ENCODE results near the gene HECTD4.
A peak's percentile ranks its signal among the peaks of the same experiment; 100 is the strongest.

The HECTD4 gene

DNA sequence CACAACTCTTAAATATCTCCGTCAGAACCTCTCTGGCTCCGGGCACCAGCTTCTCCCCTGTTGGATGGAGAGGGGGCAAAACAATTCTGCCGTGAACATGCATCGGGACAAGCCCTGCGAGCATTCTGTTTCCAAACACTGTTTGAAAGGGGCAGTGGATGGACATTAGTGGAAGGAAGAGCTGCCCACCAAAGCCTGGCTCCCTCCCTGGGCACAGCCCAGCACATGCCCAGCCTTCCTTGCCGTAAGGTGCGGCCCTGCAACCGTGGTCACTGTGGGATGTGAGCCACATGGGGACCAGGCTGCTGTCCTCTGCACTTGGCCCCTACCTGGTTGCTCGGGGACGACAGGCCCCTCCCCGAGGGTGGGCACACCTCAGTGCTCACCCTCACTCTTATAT is 202.9 kb downstream of the HECTD4 start:
- no peak for DNase-seq (ENCODE audit: low read depth)

- DNase-seq (ENCODE audit: low read depth): no peak
Observed at GRCh38 chr12:112178796-112179195, 203.4 kb downstream of the HECTD4 start.

GRCh38 chr12:112176321-112177010 is 205.8 kb downstream of the HECTD4 start:
- no peak for DNase-seq (ENCODE audit: low read depth)

- DNase-seq (ENCODE audit: low read depth): no peak
Observed at GRCh38 chr12:112175361-112176155, 206.7 kb downstream of the HECTD4 start.

GRCh38 chr12:112172556-112173324 is 209.5 kb downstream of the HECTD4 start:
- no peak for DNase-seq (ENCODE audit: low read depth)

GRCh38 chr12:112170971-112171596 is 211.1 kb downstream of the HECTD4 start:
- no peak for DNase-seq (ENCODE audit: low read depth)

GRCh38 chr12:112170376-112170775 is 211.9 kb downstream of the HECTD4 start:
- DNase-seq (ENCODE audit: low read depth): peak; percentile 80

DNA sequence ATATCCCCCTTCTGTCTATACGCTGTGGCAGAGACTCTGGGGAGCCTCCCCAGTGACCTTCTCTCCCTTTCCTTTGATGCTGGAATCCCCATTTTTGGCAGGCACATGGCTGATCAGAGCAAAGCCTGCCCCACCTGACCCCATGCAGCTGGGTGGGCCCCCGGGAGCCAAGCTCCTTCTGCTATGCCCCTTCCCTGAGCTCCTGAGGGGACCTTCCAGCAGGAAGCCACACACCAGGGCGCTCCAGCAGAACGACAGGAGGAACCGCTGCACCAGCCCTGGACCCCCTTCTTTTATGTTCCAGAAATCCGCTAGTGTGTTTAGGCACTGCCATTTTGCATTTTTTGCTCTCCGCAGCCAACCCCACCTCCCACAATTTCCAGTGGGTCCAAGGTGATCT is 212.3 kb downstream of the HECTD4 start:
- no peak for DNase-seq (ENCODE audit: low read depth)

GRCh38 chr12:112169161-112169872 is 212.9 kb downstream of the HECTD4 start:
- no peak for DNase-seq (ENCODE audit: low read depth)

DNA sequence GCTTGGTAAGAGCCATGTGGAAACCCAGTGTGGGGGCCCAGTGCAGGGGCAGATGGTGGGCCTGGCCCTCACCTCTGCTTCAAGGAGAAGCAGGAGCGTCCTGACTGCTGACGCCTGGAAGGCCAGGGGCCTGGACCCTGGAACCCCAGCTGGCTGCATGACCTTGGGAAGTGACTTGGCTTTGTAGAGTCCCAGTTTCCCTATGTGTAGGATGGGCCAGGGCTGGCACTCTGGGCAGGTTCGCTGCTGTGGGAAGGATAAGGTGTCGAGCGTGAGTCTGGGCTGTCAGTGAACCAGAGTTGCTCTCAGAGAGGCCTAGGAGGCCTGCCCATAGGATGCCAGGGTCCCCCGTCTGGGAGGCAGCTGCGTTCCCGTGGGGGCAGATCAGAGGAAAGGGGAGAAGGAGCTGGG is 213.7 kb downstream of the HECTD4 start:
- no peak for DNase-seq (ENCODE audit: low read depth)

DNA sequence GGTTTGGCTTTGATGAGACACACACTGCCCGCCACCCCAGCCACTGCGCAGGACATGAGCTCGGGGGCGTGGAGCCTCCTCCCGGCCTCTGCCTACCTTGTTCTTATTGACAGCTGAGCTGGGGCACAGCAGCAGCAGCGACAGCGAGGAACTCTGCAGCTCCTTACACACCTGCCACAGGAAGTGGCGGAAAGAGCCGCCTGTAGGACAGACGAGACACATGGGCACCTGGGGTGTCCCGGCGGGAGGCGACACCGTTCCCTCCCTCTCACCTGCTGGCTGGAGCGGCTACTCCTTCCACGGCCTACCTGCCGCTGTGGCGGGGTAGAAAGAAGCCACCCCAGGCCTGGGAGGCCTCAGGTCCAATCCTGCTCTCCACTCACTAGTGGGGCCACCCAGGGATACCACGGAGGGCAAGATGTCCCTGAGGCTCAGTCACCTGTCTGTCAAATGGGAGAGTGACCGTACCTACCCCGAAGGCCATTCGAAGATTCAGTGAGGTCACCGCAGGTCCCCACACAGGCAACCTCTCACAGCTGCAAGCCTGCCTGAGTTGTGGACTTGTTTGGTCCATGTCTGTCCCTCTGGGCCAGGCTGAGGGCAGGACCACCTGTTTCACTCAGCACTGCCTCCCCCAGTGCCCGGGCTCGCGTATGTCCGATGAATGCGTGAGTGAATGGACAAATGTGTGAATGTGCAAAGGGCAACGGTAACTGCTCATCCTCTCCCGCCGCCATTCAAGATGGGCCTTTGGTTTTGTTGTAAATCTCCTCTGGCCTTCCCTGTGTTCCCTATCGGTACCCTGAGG is 214.3 kb downstream of the HECTD4 start:
- no peak for DNase-seq (ENCODE audit: low read depth)

DNA sequence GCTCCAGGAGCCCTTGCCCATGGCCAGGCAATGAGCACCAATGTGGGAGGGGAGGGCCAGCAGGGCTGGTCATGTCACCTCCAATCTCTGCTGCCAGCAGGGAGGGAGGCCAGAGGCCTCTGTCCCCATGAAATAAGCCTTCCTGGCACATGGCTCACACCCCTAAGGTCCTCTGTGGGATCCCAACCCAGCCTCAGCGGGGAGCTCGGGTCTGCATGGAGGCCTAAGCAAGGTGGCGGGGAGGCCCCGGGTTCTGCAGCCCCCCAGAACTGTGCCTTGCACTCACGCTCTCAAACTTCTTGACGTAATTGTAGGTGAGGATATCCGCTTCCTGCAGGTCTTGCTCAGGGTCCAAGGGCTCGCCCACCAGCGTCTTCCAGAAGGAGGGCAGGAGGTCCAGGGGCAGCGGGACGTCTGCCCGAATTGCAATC is 215.2 kb downstream of the HECTD4 start:
- DNase-seq (ENCODE audit: low read depth): no peak

DNA sequence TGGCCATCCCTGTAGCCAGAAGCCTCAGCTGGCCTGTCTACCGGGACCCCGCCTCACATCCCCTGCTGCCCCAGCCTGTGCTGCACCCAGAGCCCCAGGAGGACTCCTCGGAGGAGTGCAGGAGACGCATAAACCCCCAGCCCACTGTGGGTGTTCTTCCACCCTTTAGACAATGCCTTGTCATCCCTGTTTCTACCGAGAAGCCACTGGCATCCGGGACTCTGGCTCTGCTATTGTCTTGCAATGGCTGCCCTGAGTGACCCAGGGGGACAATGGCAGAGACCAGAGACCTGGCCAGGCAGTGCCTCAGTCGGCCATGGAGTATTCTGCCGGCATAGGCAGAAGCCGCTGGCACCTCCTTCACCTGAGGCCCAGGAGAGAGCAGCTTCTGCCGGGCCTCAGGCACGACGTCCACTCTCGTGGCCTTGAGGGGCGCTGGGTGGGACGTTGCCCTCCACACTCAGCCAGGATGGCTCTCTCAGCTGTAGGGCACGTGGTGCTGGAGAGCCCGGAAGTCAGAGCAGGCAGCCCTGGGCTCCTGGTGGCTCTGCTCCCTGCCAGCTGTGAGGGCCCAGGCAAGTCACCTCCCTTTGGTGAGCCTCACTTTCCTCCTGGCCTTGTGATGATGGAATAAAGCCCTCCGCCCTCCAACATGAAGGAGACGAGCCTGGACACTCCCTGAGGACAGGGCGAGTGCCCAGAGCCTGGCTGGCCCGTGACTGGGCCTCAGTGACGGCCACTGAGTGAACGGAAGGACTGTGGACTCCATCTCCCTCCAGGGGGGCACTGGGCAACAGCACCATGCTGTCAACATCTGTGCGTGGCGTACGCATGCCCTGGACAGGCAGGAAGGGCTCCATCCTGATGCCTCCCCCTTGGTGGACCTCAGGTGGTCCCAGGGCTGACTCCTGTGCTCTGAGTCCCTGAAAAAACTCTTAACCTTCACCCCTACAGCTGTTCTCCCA is 215.9 kb downstream of the HECTD4 start:
- DNase-seq (ENCODE audit: low read depth): no peak

- DNase-seq (ENCODE audit: low read depth): no peak
Observed at GRCh38 chr12:112165624-112166023, 216.6 kb downstream of the HECTD4 start.

DNA sequence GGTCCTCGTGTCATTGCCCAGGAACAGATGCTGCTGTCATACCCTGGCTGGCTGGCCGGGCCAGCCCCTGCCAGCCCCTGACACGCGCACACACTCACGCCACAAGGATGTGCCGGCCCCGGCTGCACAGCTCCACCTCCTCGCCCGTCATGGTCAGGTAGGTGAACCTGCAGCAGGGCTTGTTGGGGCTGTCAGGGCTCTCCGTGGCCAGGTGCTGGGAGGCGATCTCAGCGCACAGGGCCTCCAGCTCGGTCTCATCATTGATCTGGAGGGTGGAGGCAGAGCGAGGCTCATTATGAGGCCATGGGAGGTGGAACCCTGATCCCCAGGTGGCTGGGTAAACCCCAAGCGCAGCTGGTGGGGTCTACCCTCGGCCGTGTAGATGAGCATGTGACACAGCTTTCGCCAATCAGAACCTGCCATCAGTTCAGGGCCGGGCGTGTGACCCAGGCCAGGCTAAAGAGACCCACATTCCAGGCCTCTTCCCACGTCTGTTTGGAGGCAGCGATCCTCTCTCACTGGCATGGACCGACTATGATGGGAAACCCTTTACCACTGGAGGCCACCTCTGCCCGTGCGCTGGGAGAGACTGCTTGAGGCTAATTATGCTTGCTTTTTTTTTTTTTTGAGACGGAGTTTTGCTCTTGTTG is 218.1 kb downstream of the HECTD4 start:
- DNase-seq (ENCODE audit: low read depth): no peak

DNA sequence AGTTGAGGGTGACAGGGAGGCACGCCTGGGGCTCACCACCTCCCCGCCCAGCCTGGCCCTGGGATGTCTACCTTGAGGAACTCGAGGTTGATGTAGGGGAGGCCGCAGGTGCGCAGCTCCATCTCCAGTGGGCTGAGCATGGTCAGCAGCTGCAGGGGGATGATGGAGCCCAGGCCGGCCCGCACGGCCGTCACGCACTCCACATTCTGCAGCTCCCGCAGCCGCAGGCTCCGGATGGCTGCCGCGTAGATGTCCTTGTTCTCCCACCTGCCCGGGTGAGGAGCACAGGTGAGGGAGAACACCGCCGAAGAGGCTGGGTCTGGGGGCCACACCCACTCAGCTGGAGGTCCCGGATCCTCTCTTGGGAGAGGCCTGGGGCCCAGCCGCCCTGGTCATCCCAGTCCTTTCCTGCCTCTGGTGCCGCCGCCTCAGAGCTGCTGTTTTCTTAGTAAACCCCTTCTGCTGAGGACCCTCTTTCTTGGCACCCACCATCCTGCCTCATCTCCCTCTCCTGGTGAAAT is 218.7 kb downstream of the HECTD4 start:
- DNase-seq (ENCODE audit: low read depth): no peak

GRCh38 chr12:112163056-112163455 is 219.2 kb downstream of the HECTD4 start:
- no peak for DNase-seq (ENCODE audit: low read depth)

- DNase-seq (ENCODE audit: low read depth): no peak
Observed at GRCh38 chr12:112162241-112162790, 219.9 kb downstream of the HECTD4 start.

Measured in fibroblast of gingiva (primary cell).